Psoas muscle (tissue), 8 donors: Measurements from ENCODE around the gene CASP8AP2. TPM values are rescaled to one million over a fixed set of nuclear protein-coding genes. Genes with fewer than 3 reads are reported as not detected.

Experiments
- ATAC-seq, 4 donors: fragments of 200-7000 bp; cut with Tn5 transposase; one replicate each; pipeline ENCODE4 v1.9.1; 2020; ENCODE audit warnings: moderate library complexity in 3 of 4, mild to moderate bottlenecking in 2 of 4
- DNase-seq, 2 donors: peaks; one replicate each; pipeline ENCODE4 v3.0.0-alpha.2; 2020
- H3K27ac ChIP-seq: fragments of 200-600 bp; one replicate; pipeline ENCODE4 v1.8.0; 2022
- H3K27me3 ChIP-seq, 3 donors: fragments of 200-600 bp in 1 of 3; one replicate each; pipeline versions ENCODE4 v1.6.1 to v1.8.0; 2013 to 2022; ENCODE audit warnings: low read length in 2 of 3, mild to moderate bottlenecking in 2 of 3, moderate library complexity in 1 of 3; ENCODE audit not compliant: insufficient read depth in 3 of 3
- H3K36me3 ChIP-seq, 2 donors: fragments of 200-600 bp in 1 of 2; one replicate each; pipeline versions ENCODE4 v1.6.1 to v1.8.0; 2013 to 2022; ENCODE audit warnings: low read depth in 1 of 2, mild to moderate bottlenecking in 1 of 2, moderate library complexity in 1 of 2; ENCODE audit not compliant: insufficient read depth in 1 of 2
- H3K4me1 ChIP-seq: fragments of 200-600 bp; one replicate; pipeline ENCODE4 v1.8.0; 2022
- H3K4me3 ChIP-seq: fragments of 200-600 bp; one replicate; pipeline ENCODE4 v1.8.0; 2022; ENCODE audit warnings: mild to moderate bottlenecking
- H3K9me3 ChIP-seq: fragments of 200-600 bp; one replicate; pipeline ENCODE4 v1.8.0; 2022
- CTCF ChIP-seq: fragments of 200-600 bp; IDR thresholded peaks from one replicate; pipeline ENCODE4 v1.8.0; 2022; ENCODE audit warnings: antibody characterized with exemption
- WGBS, 3 donors: extraction: QIAGEN DNeasy Blood & Tissue Kit; methylation state at CpG; one replicate each; pipeline versions ENCODE4 v1.1.6 to v1.1.7; 2013; 5-methylcytosine and 5-hydroxymethylcytosine counted together
- intact Hi-C, 2 donors: fragments of 100-400 bp; cut with DNase I; formaldehyde crosslinking; loops; one replicate each; pipeline versions ENCODE4 v1.11.0 to v1.14.2; 2022
- polyA plus RNA-seq, 3 donors: library from polyadenylated mRNA; stranded (reverse); fragments of 200-250 nt; gene quantifications; one replicate each; pipeline ENCODE4 v1.2.3, GENCODE V29; 2013
- total RNA-seq, 4 donors: library from RNA; stranded (reverse); fragmentation: NEBNext Ultra II Directional in 2 of 4; extraction: Animal tissue kit (Norgen Biotek cat#: 25700) in 2 of 4; gene quantifications; one replicate each; pipeline versions ENCODE4 v1.2.1 to v1.2.4, GENCODE V29; 2021 to 2023
- donor health status: healthy with polysubstance abuse.
- donor health status: DM: no; HTN: no; CAD: no; lungs with moderate emphysema.
- donor health status: Bipolar disorder and iron deficiency.
- donor health status: healthy.
- donor health status: DM: yes; HTN: yes; CAD: no.
- donor health status: DM: no; HTN: no; CAD: no.
- donor health status: DM: no; HTN: no; CAD: no.
- donor health status: DM: yes; HTN: yes; CAD: no.

The CASP8AP2 gene
- total and polyA plus RNA-seq, 7 donors: 3.0 to 14.4 (median 10.8) TPM

DNA sequence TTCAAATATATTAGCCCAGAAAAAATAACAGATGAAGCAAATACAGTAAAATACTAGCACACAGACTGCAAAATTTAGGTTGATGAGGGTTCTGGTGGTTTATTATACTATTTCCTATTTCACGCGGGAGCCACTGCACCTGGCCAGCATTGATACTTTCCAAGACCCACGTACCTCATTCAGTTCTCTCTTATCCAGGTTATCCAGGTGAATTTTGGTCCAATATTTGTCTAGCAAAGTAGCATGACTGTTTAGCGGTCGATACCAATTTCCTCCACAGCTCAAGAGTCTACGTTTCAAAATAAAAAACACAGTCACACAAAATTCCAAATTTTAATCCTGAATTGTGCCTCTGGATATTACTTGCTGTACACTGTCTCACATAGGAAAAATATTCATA lies 44.8 kb upstream of the CASP8AP2 start:
- TF ChIP-seq CTCF: no peak
- H3K27ac ChIP-seq: no peak overlapping the region
- no peaks in the 10 kb centered on the region for H3K27me3 ChIP-seq
- DNase-seq (no peak), ATAC-seq (no peak)
- no peak overlapping the region for H3K4me3 ChIP-seq
- WGBS, 3 donors: 94 to 98% (median 95%) methylated on average over 6 of the region's 6 CpGs
- peaks cover 6 to 99% of the 10 kb centered on the region in 2 donors for H3K36me3 ChIP-seq
- intact Hi-C loops: loop anchor here in 1 of 2 donors (10.0 kb wide), 1 partner anchor 70 kb away; no protein-coding TSS in a partner anchor
- H3K4me1 ChIP-seq: no peaks in the 10 kb centered on the region
- H3K9me3 ChIP-seq: no peaks in the 10 kb centered on the region

DNA sequence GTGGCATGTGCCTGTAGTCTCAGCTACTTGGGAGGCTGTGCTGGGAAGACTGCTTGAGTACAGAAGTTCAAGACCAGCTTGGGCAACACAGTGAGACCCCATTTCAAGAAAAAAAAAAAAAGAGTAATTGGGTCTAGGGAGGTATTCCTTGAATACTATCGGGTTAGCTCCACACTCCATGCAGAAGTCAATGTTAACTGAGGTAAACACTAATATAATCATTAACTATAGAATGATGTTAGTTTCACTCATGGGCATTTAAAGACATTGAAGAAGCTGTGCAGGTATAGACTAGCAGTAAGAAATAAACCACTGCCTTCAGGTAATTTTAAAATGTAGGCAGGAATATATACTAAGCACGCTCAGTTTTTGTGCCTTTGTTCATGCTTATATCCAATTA lies 42.7 kb upstream of the CASP8AP2 start:
- no peak overlapping the region for H3K4me3 ChIP-seq
- no peak for TF ChIP-seq CTCF
- DNase-seq (no peak), ATAC-seq (no peak)
- no peak overlapping the region for H3K27ac ChIP-seq
- H3K27me3 ChIP-seq: no peaks in the 10 kb centered on the region
- 94 to 98% (median 97%) methylated on average over 2 of the region's 2 CpGs for WGBS, 3 donors
- peaks cover 5 to 87% of the 10 kb centered on the region in 2 donors for H3K36me3 ChIP-seq
- no peaks in the 10 kb centered on the region for H3K9me3 ChIP-seq
- intact Hi-C loops: loop anchor here in 1 of 2 donors (10.0 kb wide), 1 partner anchor 72 kb away; no protein-coding TSS in a partner anchor
- no peaks in the 10 kb centered on the region for H3K4me1 ChIP-seq

- TF ChIP-seq CTCF: no peak
- WGBS, 3 donors: 88 to 92% (median 88%) methylated on average over 7 of the region's 7 CpGs
- intact Hi-C loops: loop anchor here in 1 of 2 donors (10.0 kb wide), 1 partner anchor 73 kb away; no protein-coding TSS in a partner anchor
These were observed 41.9 kb upstream of the CASP8AP2 start for GRCh38 chr6:89787660-89788328.

DNA sequence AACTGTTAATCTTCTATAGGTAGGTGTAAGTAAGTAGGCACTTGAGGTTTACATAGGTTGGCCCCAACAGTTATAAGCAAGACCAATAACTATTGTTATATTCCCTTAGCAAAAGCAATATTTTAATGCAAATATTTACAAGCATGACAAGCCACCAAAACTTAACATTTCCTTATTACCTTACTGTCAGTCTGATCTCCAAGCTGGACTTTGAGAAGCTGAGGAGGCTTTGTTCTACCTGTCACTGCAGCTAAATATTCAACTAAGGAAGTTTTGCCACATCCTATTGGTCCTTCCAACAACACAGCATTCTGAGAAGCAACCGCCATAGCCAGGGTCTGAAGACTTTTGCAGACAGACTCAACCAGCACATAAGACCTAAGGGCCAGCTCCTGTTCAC lies 39.7 kb upstream of the CASP8AP2 start:
- DNase-seq (no peak), ATAC-seq (no peak)
- no peaks in the 10 kb centered on the region for H3K9me3 ChIP-seq
- H3K36me3 ChIP-seq: peaks cover 0 to 78% of the 10 kb centered on the region in 2 donors
- no peak for TF ChIP-seq CTCF
- H3K4me3 ChIP-seq: no peak overlapping the region
- intact Hi-C loops: loop anchor here (2.0 to 10.0 kb wide), 2 partner anchors 75 kb away; no protein-coding TSS in a partner anchor
- 96 to 100% (median 97%) methylated on average over 1 of the region's 1 CpG for WGBS, 3 donors
- no peak overlapping the region for H3K27ac ChIP-seq
- H3K27me3 ChIP-seq: no peaks in the 10 kb centered on the region
- H3K4me1 ChIP-seq: peaks cover 16% of the 10 kb centered on the region

More at GRCh38 chr6:89787660-89788328, 41.9 kb upstream of the CASP8AP2 start:
- DNase-seq (no peak), ATAC-seq (no peak)
- Histone ChIP-seq H3K27me3 (no peaks in the 10 kb centered on the region), H3K4me1 (no peaks in the 10 kb centered on the region), H3K36me3 (peaks cover 3 to 87% of the 10 kb centered on the region in 2 donors), H3K9me3 (no peaks in the 10 kb centered on the region), H3K27ac (no peak overlapping the region), H3K4me3 (no peak overlapping the region)
